Skeletal muscle satellite cell (primary cell): ENCODE results near the gene ANKS1A.
"Not testable (repeated sequence)": the region's sequence is repeated elsewhere in the genome, so short reads cannot be mapped to it uniquely, and the experiment has no call there.

ENCODE experiments used
- H3K27me3 ChIP-seq: 2 replicates; pipeline ENCODE4 v1.7.0; 2013; ENCODE audit warnings: low read length; ENCODE audit not compliant: control insufficient read depth, insufficient read depth
- H3K36me3 ChIP-seq: 2 replicates; pipeline ENCODE4 v1.7.0; 2013; ENCODE audit warnings: mild to moderate bottlenecking, control low read depth, low read length; ENCODE audit not compliant: insufficient read depth
- H3K4me1 ChIP-seq: 2 replicates; pipeline ENCODE4 v1.7.0; 2013; ENCODE audit warnings: low read length; ENCODE audit not compliant: control insufficient read depth, insufficient read depth
- H3K4me2 ChIP-seq: 2 replicates; pipeline ENCODE4 v1.7.0; 2013; ENCODE audit warnings: mild to moderate bottlenecking, low read length
- H3K4me3 ChIP-seq: 2 replicates; pipeline ENCODE4 v1.7.0; 2013; ENCODE audit warnings: low read length
- H3K9ac ChIP-seq: 2 replicates; pipeline ENCODE4 v1.7.0; 2013; ENCODE audit warnings: mild to moderate bottlenecking, low read depth, low read length, moderate library complexity
- H3K9me3 ChIP-seq: replicated peaks from 2 replicates; pipeline ENCODE4 v1.7.0; 2013; ENCODE audit warnings: mild to moderate bottlenecking, control low read depth, low read length

ANKS1A gene

DNA sequence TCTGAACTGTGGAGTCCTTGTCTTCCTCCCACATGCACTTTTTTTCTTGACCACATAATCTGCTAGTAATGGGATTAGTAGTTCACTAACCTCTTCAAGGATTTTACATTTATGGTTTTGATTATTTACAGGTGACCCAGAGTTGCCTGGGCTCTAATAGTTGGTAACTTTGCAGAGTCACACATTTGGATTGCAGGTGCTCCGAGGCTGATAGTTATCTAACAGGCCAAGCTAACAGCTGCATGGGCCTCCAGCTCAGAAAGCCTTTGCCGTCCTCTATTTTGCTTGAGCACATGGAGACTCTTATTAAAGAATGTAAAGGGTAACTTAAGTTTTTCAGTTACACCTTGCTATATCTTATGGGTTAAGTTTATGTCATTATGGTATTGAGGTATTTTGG, 95.4 kb downstream of the ANKS1A start:
- H3K27me3 ChIP-seq = no peaks in the 10 kb centered on the region
- H3K4me1 ChIP-seq = peaks cover 9% of the 10 kb centered on the region
- H3K9me3 ChIP-seq = no peaks in the 10 kb centered on the region
- H3K9ac ChIP-seq = no peak overlapping the region
- H3K36me3 ChIP-seq = no peaks in the 10 kb centered on the region
- no peak overlapping the region for H3K4me2 ChIP-seq
- no peak overlapping the region for H3K4me3 ChIP-seq

DNA sequence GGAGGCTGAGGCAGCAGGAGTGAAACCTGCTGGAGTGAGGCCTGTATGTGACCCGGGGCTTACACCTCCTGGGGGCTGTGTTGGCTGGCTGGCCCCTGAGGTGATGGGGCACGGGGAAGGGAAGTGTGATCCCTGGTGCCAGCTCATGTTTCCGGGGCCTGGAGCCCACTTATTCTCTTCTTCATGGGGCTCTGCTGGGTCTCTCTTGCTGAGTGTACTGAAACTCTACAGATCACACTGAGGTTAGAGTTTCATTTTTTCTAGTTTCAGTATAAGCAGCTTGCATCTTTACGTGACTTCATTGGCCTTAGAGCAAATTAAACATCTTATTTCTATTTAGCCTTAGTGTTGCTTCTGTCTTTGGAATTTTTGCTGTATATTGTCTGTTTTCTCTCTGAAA, 96.2 kb downstream of the ANKS1A start:
- Histone ChIP-seq H3K4me3 (no peak overlapping the region), H3K4me1 (peaks cover 9% of the 10 kb centered on the region), H3K9ac (no peak overlapping the region), H3K36me3 (no peaks in the 10 kb centered on the region), H3K4me2 (no peak overlapping the region), H3K27me3 (no peaks in the 10 kb centered on the region), H3K9me3 (no peaks in the 10 kb centered on the region)

DNA sequence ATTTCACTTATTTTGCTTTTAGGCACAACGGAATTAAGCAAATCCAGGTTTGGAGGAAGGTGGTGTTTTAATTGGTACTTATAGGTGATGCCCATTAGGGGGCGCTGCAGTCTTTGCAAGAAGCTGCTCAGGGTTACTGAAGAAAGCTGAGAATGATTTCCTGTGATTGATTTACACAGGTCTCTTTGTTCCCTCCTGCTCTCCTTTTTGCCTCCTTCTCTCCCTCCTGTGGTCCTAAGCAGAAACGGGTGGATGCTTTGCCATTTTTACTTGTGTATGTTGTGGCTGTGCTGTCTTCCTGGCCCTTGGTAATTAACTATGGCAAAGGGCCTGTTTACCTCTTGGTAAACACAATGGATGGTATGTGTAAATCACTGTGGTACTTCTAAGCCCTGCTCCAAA, 97.8 kb downstream of the ANKS1A start:
- Histone ChIP-seq H3K4me2 (no peak overlapping the region), H3K27me3 (no peaks in the 10 kb centered on the region), H3K9me3 (no peaks in the 10 kb centered on the region), H3K4me3 (no peak overlapping the region), H3K36me3 (peaks cover 1% of the 10 kb centered on the region), H3K4me1 (peaks cover 10% of the 10 kb centered on the region), H3K9ac (no peak overlapping the region)

DNA sequence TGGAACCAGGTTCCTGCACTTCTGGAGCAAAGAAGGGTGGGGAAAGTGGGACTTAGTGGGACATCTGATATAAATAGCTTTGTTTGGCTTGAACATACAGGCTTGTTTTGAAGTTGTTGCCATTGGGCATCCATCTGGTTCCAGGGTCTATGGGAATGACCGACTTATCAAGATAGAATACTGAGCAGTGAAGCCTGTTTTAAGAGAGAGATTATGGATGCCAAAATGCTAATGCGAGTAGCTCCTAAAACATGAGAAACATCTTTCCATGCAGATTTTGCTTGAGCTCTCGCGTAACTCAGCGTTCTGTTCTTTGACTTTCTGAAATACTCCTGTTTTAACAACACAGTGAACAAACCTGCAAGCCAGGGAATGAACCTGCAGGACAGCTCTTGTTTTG, 98.5 kb downstream of the ANKS1A start:
- Histone ChIP-seq H3K9me3 (no peaks in the 10 kb centered on the region), H3K9ac (no peak overlapping the region), H3K27me3 (no peaks in the 10 kb centered on the region), H3K36me3 (peaks cover 7% of the 10 kb centered on the region), H3K4me2 (no peak overlapping the region), H3K4me1 (peaks cover 6% of the 10 kb centered on the region), H3K4me3 (no peak overlapping the region)

DNA sequence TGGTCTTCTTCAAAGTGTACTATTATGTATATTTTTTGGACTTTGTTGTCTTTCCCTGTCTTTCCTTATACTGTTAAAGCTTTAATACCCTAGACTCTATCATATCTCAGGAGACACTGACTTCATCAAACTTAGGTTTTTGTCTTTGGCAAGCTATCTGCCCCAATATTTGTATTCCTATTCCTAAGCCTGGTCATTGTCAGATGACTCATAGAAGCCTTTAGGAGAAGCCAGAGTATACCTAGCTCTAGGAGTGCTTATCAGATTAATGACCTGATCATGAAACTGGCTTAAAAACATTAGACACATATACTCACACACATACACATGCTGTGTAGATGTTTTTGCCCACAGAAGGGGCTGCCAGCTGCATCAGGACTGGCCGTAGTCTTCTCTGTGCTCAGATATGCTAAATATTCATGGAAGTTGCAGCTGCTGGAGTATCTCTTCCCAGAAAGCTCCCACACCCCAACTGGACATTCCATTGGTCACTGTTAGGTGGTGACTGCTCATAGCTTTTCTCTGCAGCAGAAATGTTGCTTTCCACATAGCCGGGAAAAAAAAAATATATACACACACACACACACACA, 102.0 kb downstream of the ANKS1A start:
- Histone ChIP-seq H3K4me2 (no peak overlapping the region), H3K9me3 (no peaks in the 10 kb centered on the region), H3K9ac (no peak overlapping the region), H3K36me3 (peaks cover 14% of the 10 kb centered on the region), H3K27me3 (no peaks in the 10 kb centered on the region), H3K4me1 (peaks cover 6% of the 10 kb centered on the region), H3K4me3 (no peak overlapping the region)

DNA sequence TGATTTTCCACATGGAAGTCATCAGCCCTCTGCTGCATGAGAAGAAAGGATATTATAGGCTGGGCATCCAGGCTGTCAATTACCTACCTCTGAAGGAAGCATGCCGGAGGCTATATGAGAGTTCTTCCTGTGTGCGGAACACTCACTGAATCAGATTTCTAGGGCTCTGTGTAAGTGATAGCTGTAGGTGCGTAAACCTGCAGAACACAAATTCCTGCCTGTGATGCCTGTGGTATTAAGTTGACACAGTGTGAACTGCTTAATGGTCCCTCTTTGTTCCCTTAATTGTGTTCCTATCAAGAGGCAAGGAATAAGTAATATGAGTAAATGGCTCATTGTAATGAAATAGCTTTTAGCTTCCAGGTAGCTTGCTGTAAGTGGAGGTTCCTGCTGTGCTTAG, 103.3 kb downstream of the ANKS1A start:
- Histone ChIP-seq H3K36me3 (peaks cover 14% of the 10 kb centered on the region), H3K9ac (no peak overlapping the region), H3K4me3 (no peak overlapping the region), H3K9me3 (no peaks in the 10 kb centered on the region), H3K4me1 (peaks cover 6% of the 10 kb centered on the region), H3K27me3 (no peaks in the 10 kb centered on the region), H3K4me2 (no peak overlapping the region)

DNA sequence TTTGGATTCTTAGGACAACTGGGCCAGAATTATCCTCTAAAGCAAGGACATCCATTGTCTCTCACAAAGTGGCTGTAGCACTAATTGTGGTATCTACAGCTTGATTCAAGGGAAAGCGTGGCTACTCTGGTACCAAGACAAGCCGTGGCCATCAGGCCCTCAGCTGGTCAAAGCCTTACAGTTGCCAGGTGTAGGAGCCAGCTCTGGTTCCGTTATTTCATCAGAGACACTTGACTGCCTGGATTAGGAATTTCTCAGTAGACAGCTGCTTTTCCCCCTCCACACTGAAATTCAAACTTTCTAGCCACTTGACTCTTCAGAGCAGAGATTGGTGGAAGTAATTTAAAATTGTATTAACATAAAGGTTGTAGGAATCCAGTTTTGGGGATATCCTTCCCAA, 104.2 kb downstream of the ANKS1A start:
- Histone ChIP-seq H3K9ac (no peak overlapping the region), H3K4me3 (no peak overlapping the region), H3K9me3 (no peaks in the 10 kb centered on the region), H3K4me2 (no peak overlapping the region), H3K27me3 (no peaks in the 10 kb centered on the region), H3K36me3 (peaks cover 14% of the 10 kb centered on the region), H3K4me1 (peaks cover 6% of the 10 kb centered on the region)

DNA sequence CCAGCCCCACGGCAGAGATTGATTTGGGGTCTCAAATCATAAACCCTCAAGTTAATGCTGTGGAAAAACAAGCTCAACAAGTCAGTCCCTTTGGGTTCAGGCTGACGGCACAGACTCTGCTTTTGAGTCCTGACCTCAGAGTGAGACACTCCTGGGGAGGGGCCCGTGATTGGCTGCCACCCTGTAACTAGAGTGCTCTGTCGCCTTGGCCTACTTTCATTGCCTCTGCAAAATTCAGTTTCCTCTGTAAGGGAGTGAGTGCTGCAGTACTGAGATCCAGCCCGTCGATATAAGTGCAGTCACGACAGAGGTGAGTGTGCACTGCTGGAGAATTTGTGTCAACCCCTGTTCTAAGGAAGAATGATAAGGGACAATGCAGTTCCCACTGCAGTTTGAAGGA, 105.6 kb downstream of the ANKS1A start:
- peaks cover 14% of the 10 kb centered on the region for H3K36me3 ChIP-seq
- no peak overlapping the region for H3K4me2 ChIP-seq
- H3K9me3 ChIP-seq = no peaks in the 10 kb centered on the region
- H3K4me3 ChIP-seq = no peak overlapping the region
- no peaks in the 10 kb centered on the region for H3K27me3 ChIP-seq
- no peak overlapping the region for H3K9ac ChIP-seq
- peaks cover 6% of the 10 kb centered on the region for H3K4me1 ChIP-seq

DNA sequence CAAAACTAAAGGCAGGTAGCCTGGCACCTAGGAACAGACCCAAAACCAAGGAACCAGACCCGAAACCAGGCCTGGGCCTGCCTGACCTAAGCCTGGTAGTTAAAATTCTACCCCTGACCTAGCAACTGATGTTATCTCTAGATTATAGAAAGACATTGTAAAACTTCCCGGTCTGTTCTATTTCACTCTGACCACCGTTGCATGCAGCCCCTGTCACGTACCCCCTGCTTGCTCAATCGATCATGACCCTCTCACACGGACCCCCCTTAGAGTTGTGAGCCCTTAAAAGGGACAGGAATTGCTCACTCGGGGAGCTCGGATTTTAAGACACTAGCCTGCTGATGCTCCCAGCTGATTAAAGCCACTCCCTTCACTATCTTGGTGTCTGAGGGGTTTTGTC, 109.4 kb downstream of the ANKS1A start:
- H3K9me3 ChIP-seq, H3K4me3 ChIP-seq, H3K4me1 ChIP-seq, H3K36me3 ChIP-seq, H3K27me3 ChIP-seq, H3K9ac ChIP-seq, H3K4me2 ChIP-seq: not testable (repeated sequence)

DNA sequence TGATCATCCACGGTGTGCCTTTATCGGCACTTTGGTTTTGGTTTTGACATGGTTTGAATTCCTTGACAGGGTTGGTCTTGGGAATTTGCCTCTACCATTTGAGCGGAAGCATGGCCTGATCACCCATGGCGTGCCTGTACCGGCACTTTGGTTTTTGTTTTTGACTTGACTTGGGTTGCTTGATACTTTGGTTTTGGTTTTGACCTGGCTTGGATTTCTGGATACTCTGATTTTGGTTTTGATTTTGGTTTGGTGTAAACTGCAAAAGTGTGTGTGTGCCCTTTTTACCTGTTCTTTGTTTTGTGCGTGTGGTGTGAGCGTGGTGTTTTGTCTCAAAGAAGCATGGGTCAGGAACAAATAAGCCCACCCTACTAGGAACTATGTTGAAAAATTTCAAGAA, 110.1 kb downstream of the ANKS1A start:
- not testable (repeated sequence) for H3K9ac ChIP-seq, H3K4me3 ChIP-seq, H3K27me3 ChIP-seq, H3K4me2 ChIP-seq, H3K4me1 ChIP-seq, H3K36me3 ChIP-seq, H3K9me3 ChIP-seq

DNA sequence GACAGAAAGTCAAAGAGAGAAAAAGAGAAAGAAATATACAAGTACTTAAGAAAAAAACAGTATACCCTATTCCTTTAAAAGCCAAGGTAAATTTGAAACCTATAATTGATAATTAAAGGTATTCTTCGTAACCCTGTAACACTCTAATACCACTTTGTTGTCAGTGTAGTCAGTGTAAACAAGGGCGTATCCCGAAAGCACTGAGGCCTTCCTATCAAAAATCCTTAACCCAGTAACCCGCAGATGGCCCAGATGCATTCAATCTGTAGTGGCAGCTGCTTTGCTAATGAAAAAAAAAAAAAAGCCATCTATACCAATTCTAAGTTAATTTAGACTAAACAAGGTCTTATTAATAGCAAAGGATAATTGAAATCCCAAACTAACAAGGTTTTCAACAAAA, 110.9 kb downstream of the ANKS1A start:
- not testable (repeated sequence) for H3K4me3 ChIP-seq, H3K9ac ChIP-seq, H3K36me3 ChIP-seq, H3K4me2 ChIP-seq, H3K27me3 ChIP-seq, H3K9me3 ChIP-seq, H3K4me1 ChIP-seq

DNA sequence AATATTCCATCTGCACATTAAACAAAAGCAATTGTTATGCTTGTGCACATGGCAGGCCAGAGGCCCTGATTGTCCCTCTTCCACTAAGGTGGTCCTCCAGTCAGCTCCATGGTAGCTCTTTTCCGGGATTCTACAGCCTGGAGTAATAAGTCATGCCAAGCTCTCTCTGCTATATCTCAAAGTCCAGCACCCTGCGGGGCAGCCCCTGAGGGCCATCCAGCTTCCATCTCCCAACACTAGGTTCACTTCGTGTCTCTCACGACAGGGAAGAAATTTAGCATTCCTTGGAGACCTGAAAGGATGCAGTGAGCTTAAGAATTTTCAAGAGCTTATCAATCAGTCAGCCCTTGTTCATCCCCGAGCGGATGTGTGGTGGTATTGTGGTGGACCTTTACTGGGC, 112.3 kb downstream of the ANKS1A start:
- H3K4me1 ChIP-seq, H3K36me3 ChIP-seq, H3K27me3 ChIP-seq: not testable (repeated sequence)

More for the DNA sequence above, 112.3 kb downstream of the ANKS1A start:
- H3K4me3 ChIP-seq, H3K9me3 ChIP-seq, H3K9ac ChIP-seq, H3K4me2 ChIP-seq: not testable (repeated sequence)
